ENCODE results near the gene FNTB. TPM values are rescaled to one million over a fixed set of nuclear protein-coding genes. Genes with fewer than 3 reads are reported as not detected.

Gene FNTB
- total RNA-seq, 2 donors from 2014 or later, result 12.1 to 20.7 TPM

GRCh38 chr14:65053466-65053865, 66.8 kb downstream of the FNTB start:
- intact Hi-C loops (cut with DNase I), result no loop called here
- Histone ChIP-seq H3K27me3 (no peaks in the 10 kb centered on the region), H3K4me3 (no peak overlapping the region), H3K9me3 (no peaks in the 10 kb centered on the region), H3K27ac (no peak overlapping the region), H3K36me3 (no peaks in the 10 kb centered on the region), H3K9ac (ENCODE audit: low read depth in 2 of 2, low read length in 2 of 2) (no peak overlapping the region), H3K4me1 (no peaks in the 10 kb centered on the region)
- TF ChIP-seq, protein P1, sequence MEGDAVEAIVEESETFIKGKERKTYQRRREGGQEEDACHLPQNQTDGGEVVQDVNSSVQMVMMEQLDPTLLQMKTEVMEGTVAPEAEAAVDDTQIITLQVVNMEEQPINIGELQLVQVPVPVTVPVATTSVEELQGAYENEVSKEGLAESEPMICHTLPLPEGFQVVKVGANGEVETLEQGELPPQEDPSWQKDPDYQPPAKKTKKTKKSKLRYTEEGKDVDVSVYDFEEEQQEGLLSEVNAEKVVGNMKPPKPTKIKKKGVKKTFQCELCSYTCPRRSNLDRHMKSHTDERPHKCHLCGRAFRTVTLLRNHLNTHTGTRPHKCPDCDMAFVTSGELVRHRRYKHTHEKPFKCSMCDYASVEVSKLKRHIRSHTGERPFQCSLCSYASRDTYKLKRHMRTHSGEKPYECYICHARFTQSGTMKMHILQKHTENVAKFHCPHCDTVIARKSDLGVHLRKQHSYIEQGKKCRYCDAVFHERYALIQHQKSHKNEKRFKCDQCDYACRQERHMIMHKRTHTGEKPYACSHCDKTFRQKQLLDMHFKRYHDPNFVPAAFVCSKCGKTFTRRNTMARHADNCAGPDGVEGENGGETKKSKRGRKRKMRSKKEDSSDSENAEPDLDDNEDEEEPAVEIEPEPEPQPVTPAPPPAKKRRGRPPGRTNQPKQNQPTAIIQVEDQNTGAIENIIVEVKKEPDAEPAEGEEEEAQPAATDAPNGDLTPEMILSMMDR (IDR thresholded peaks at IDR 0.05), result no peak
- no peak for DNase-seq

- Histone ChIP-seq H3K27me3 (no peaks in the 10 kb centered on the region), H3K36me3 (no peaks in the 10 kb centered on the region), H3K4me1 (no peaks in the 10 kb centered on the region), H3K27ac (no peak overlapping the region), H3K4me3 (no peak overlapping the region), H3K9me3 (no peaks in the 10 kb centered on the region), H3K9ac (ENCODE audit: low read depth in 2 of 2, low read length in 2 of 2) (no peak overlapping the region)
- intact Hi-C loops (cut with DNase I), result no loop called here
- TF ChIP-seq, protein P1 (IDR thresholded peaks at IDR 0.05), result no peak
- no peak for DNase-seq
Observed at GRCh38 chr14:65054471-65055085, 67.9 kb downstream of the FNTB start.

DNA sequence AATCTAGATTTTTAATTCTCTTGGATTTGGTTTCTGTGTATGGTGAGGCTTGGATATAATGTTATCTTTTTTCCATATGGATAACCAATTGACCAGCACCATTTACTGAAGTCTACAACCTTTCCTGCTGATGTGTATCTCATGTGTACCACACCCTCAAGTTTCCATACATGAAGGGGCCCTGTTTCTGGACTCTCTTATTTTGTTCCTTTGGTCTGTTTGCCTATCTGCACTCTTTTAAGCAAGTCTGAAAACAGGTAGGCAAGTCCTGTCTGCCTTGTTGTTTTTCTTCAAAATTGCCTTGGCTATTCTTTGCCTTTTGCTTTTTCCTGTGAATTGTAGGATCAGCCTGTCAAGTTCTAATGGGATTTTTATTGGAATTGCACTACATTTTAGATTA, 71.0 kb downstream of the FNTB start:
- Histone ChIP-seq H3K27ac (no peak overlapping the region), H3K4me3 (no peak overlapping the region), H3K4me1 (no peaks in the 10 kb centered on the region), H3K27me3 (no peaks in the 10 kb centered on the region), H3K9ac (ENCODE audit: low read depth in 2 of 2, low read length in 2 of 2) (no peak overlapping the region), H3K36me3 (no peaks in the 10 kb centered on the region), H3K9me3 (no peaks in the 10 kb centered on the region)
- no peak for DNase-seq
- TF ChIP-seq, protein P1 (IDR thresholded peaks at IDR 0.05), result no peak
- intact Hi-C loops (cut with DNase I), result no loop called here

GRCh38 chr14:65062096-65063075, 75.7 kb downstream of the FNTB start:
- Histone ChIP-seq H3K9me3 (no peaks in the 10 kb centered on the region), H3K27ac (no peak overlapping the region), H3K36me3 (no peaks in the 10 kb centered on the region), H3K4me3 (no peak overlapping the region), H3K4me1 (no peaks in the 10 kb centered on the region), H3K9ac (ENCODE audit: low read depth in 2 of 2, low read length in 2 of 2) (no peak overlapping the region), H3K27me3 (no peaks in the 10 kb centered on the region)
- DNase-seq, result no peak
- TF ChIP-seq, protein P1 (IDR thresholded peaks at IDR 0.05), result no peak
- intact Hi-C loops (cut with DNase I), result no loop called here

- TF ChIP-seq, protein P1 (IDR thresholded peaks at IDR 0.05), result no peak
- no peak overlapping the region for H3K9ac ChIP-seq (ENCODE audit: low read depth in 2 of 2, low read length in 2 of 2)
- H3K36me3 ChIP-seq, result no peaks in the 10 kb centered on the region
- H3K27ac ChIP-seq, result no peak overlapping the region
- H3K4me3 ChIP-seq, result no peak overlapping the region
- DNase-seq, result no peak
- intact Hi-C loops (cut with DNase I), result no loop called here
- no peaks in the 10 kb centered on the region for H3K9me3 ChIP-seq
- H3K27me3 ChIP-seq, result no peaks in the 10 kb centered on the region
- H3K4me1 ChIP-seq, result peaks cover 3% of the 10 kb centered on the region
Observed at GRCh38 chr14:65065719-65066118, 79.0 kb downstream of the FNTB start.

All from colonic mucosa (tissue), 4 donors.